ENCODE data around the gene KLHL7. TPM values are rescaled to one million over a fixed set of nuclear protein-coding genes. Genes with fewer than 3 reads are reported as not detected.

The KLHL7 gene
- total and polyA plus RNA-seq, 2 donors (not counting 3 experiments of a cell fraction or from before 2014, with no cell fraction given): 21.3 to 32.1 TPM

- CTCF ChIA-PET: no interaction called here
- POLR2A ChIA-PET: no interaction called here
- Histone ChIP-seq H3K4me3 (replicated peaks in 1 of 3; ENCODE audit: insufficient read depth in 1 of 3, low read depth in 1 of 3, low read length in 3 of 3) (no peak overlapping the region), H3K4me2 (ENCODE audit: insufficient read depth, low read length) (no peak overlapping the region), H3K27ac (ENCODE audit: insufficient read depth, low read depth, low read length) (no peak overlapping the region), H4K20me1 (replicated peaks; ENCODE audit: control insufficient read depth, extremely low read depth, insufficient read depth, low read length) (peaks cover 2% of the 10 kb centered on the region), H3K36me3 (ENCODE audit: control insufficient read depth in 2 of 2, extremely low read depth in 1 of 2, insufficient read depth in 2 of 2, low read length in 2 of 2) (no peaks in the 10 kb centered on the region), H3K79me2 (ENCODE audit: control insufficient read depth, insufficient read depth, low read length) (peaks cover 57% of the 10 kb centered on the region), H2AFZ (ENCODE audit: low read depth, low read length) (no peak overlapping the region), H3K9me3 (replicated peaks; ENCODE audit: control insufficient read depth, insufficient read depth, low read length) (no peaks in the 10 kb centered on the region), H3K4me1 (ENCODE audit: control insufficient read depth, extremely low read depth, insufficient read depth, low read length) (peaks cover 22% of the 10 kb centered on the region), H3K27me3 (ENCODE audit: control insufficient read depth in 2 of 2, insufficient read depth in 2 of 2, low read length in 2 of 2) (no peaks in the 10 kb centered on the region), H3K9me1 (replicated peaks; ENCODE audit: control insufficient read depth, extremely low read depth, insufficient read depth, low read length) (no peaks in the 10 kb centered on the region), H3K9ac (replicated peaks; ENCODE audit: extremely low read depth, insufficient read depth, low read length) (no peak overlapping the region)
- FAIRE-seq (no peak), DNase-seq (ENCODE audit: low read depth, low spot score) (no peak)
- intact Hi-C loops (cut with micrococcal nuclease): loop anchor here (5.0 kb wide), 1 partner anchor 97 kb away; the partner anchor contains the start of gene HYCC1
- no peak for TF ChIP-seq GATA2 (IDR thresholded peaks at IDR 0.05; ENCODE audit: insufficient read depth, insufficient read length, low read depth, low read length)
- no peak for TF ChIP-seq MYC (IDR thresholded peaks at IDR 0.05; ENCODE audit: low read depth, low read length)
- TF ChIP-seq POLR2AphosphoS5 (IDR thresholded peaks at IDR 0.05; ENCODE audit: insufficient read depth, low read depth, low read length): no peak
- TF ChIP-seq JUN (IDR thresholded peaks at IDR 0.05; ENCODE audit: borderline replicate concordance, insufficient read depth, insufficient read length, low read depth): no peak
- TF ChIP-seq CTCF (IDR thresholded peaks at IDR 0.05; ENCODE audit: extremely low read depth in 1 of 2, insufficient read depth in 1 of 2, low read depth in 1 of 2, low read length in 2 of 2): no peak
- no peak for TF ChIP-seq POLR2A (IDR thresholded peaks at IDR 0.05; ENCODE audit: low read depth, low read length)
- no TSS peak for BruUV-seq (replicated peaks)
- dilution Hi-C loops (cut with MboI; ENCODE audit: extremely low pct_ligation_motif_present, low sequenced_read_pairs): no loop called here
Observed at GRCh38 chr7:23108995-23109394, 3.4 kb downstream of the KLHL7 start.

GRCh38 chr7:23109470-23109869 lies 3.9 kb downstream of the KLHL7 start:
- intact Hi-C loops (cut with micrococcal nuclease): loop anchor here (5.0 kb wide), 1 partner anchor 97 kb away; the partner anchor contains the start of gene HYCC1
- dilution Hi-C loops (cut with MboI; ENCODE audit: extremely low pct_ligation_motif_present, low sequenced_read_pairs): no loop called here
- no peak overlapping the region for H3K4me3 ChIP-seq (replicated peaks in 1 of 3; ENCODE audit: insufficient read depth in 1 of 3, low read depth in 1 of 3, low read length in 3 of 3)

More at GRCh38 chr7:23109470-23109869, 3.9 kb downstream of the KLHL7 start:
- H3K4me1 ChIP-seq (ENCODE audit: control insufficient read depth, extremely low read depth, insufficient read depth, low read length): peaks cover 24% of the 10 kb centered on the region
- no peak overlapping the region for H2AFZ ChIP-seq (ENCODE audit: low read depth, low read length)
- no peaks in the 10 kb centered on the region for H3K9me3 ChIP-seq (replicated peaks; ENCODE audit: control insufficient read depth, insufficient read depth, low read length)
- no TSS peak for BruUV-seq (replicated peaks)
- FAIRE-seq (no peak), DNase-seq (ENCODE audit: low read depth, low spot score) (no peak)
- H3K79me2 ChIP-seq (ENCODE audit: control insufficient read depth, insufficient read depth, low read length): peaks cover 61% of the 10 kb centered on the region
- POLR2A ChIA-PET: no interaction called here
- TF ChIP-seq MYC (IDR thresholded peaks at IDR 0.05; ENCODE audit: low read depth, low read length) (no peak), POLR2AphosphoS5 (IDR thresholded peaks at IDR 0.05; ENCODE audit: insufficient read depth, low read depth, low read length) (no peak)
- H3K27ac ChIP-seq (ENCODE audit: insufficient read depth, low read depth, low read length): no peak overlapping the region
- H3K36me3 ChIP-seq (ENCODE audit: control insufficient read depth in 2 of 2, extremely low read depth in 1 of 2, insufficient read depth in 2 of 2, low read length in 2 of 2): no peaks in the 10 kb centered on the region
- CTCF ChIA-PET: no interaction called here
- H3K4me2 ChIP-seq (ENCODE audit: insufficient read depth, low read length): no peak overlapping the region
- H3K27me3 ChIP-seq (ENCODE audit: control insufficient read depth in 2 of 2, insufficient read depth in 2 of 2, low read length in 2 of 2): no peaks in the 10 kb centered on the region
- no peak overlapping the region for H3K9ac ChIP-seq (replicated peaks; ENCODE audit: extremely low read depth, insufficient read depth, low read length)
- H3K9me1 ChIP-seq (replicated peaks; ENCODE audit: control insufficient read depth, extremely low read depth, insufficient read depth, low read length): no peaks in the 10 kb centered on the region
- peaks cover 2% of the 10 kb centered on the region for H4K20me1 ChIP-seq (replicated peaks; ENCODE audit: control insufficient read depth, extremely low read depth, insufficient read depth, low read length)
